H7 (cell line): ENCODE results near the gene SPATA2. TPM values are rescaled to one million over a fixed set of nuclear protein-coding genes. Genes with fewer than 3 reads are reported as not detected.
"Not testable (repeated sequence)": the region's sequence is repeated elsewhere in the genome, so short reads cannot be mapped to it uniquely, and the experiment has no call there.

Experiments
- DNase-seq: peaks from one replicate; pipeline ENCODE4 v3.0.0; 2012
- H3K27me3 ChIP-seq: 2 replicates; pipeline ENCODE4 v1.6.0; 2011; ENCODE audit warnings: mild to moderate bottlenecking, low read length; ENCODE audit not compliant: control insufficient read depth, insufficient read depth
- H3K36me3 ChIP-seq: replicated peaks from 2 replicates; pipeline ENCODE4 v1.5.1; 2011; ENCODE audit warnings: low read length; ENCODE audit not compliant: control insufficient read depth, insufficient read depth
- H3K4me3 ChIP-seq: 2 replicates; pipeline ENCODE4 v1.5.1; 2011; ENCODE audit warnings: low read depth, mild to moderate bottlenecking, control low read depth, low read length, moderate library complexity; ENCODE audit not compliant: insufficient read depth
- total RNA-seq: library from RNA; depleted of rRNA; stranded (reverse); fragments of >200 nt; shearing (Covaris generic); gene quantifications from 2 replicates; pipeline ENCODE4 v1.2.3, GENCODE V29; 2014; rRNA removed

Gene SPATA2, protein sequence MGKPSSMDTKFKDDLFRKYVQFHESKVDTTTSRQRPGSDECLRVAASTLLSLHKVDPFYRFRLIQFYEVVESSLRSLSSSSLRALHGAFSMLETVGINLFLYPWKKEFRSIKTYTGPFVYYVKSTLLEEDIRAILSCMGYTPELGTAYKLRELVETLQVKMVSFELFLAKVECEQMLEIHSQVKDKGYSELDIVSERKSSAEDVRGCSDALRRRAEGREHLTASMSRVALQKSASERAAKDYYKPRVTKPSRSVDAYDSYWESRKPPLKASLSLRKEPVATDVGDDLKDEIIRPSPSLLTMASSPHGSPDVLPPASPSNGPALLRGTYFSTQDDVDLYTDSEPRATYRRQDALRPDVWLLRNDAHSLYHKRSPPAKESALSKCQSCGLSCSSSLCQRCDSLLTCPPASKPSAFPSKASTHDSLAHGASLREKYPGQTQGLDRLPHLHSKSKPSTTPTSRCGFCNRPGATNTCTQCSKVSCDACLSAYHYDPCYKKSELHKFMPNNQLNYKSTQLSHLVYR
- total RNA-seq = 9.7 and 11.5 TPM in 2 replicates

DNA sequence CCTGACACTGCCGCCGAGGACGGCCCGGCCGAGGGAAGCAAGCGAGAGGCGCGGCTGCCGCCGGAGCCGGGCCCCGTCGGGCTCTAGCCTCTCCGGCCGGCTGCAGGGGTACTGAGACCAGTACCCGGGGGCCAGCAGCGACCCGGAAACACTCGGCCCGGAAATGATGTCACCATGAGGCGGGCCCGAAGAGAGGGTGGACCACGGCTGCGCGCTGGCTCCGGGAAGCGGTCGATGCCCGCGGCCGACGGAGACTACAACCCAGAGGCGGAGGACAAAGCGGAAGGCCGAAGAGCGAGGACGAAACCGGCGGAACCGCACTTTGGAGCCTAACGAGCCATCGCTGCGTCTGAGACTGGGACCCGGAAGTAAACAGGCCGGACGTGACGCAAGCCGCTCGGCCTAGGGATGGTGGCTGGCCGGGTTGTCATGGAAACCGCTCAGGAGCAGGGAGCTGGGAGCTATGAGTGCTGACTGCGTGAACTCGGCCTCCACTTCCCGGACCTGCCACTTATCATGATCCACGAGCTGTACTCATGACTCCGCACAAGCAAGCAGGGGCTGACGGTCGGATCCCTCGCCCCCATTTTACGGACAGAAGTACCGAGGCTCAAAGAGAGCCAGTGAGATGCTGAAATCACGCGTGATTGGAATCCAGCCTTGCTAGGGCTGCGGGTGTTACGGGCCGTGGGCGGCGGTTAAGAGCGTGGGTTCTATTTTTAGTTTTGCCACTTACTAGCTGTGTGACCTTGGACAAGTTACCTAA, at the start of gene SPATA2:
TSS of gene SPATA2 (minus strand) at position 150 of the 766 bp plus-strand sequence. CDS start 7,039 bp downstream, outside the sequence.
- Histone ChIP-seq H3K36me3 (no peaks in the 10 kb centered on the region), H3K4me3 (peak within 1 kb of the TSS; percentile 87), H3K27me3 (no peaks in the 10 kb centered on the region)
- peak; percentile 98 for DNase-seq

DNA sequence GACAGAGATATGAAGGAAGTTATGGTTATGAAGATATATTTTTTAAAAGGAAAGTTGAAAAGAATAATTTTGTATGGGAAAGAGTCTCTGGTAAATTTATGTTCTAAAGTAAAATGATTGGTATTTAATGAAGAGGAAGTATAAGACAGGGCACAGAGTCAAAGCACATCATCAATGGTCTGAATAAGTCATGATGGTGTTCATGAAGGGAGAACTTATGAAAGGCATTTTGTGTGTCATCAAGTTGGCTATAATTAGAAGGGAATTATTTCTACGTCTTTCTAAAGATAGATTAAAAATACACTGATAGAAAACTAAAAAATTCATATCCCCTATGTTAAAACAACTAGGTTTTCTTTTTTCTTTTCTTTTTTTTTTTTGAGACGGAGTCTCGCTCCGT, 46.1 kb upstream of the SPATA2 start:
- Histone ChIP-seq H3K36me3 (peaks cover 5% of the 10 kb centered on the region), H3K27me3 (no peaks in the 10 kb centered on the region), H3K4me3 (no peak overlapping the region)
- DNase-seq = no peak

DNA sequence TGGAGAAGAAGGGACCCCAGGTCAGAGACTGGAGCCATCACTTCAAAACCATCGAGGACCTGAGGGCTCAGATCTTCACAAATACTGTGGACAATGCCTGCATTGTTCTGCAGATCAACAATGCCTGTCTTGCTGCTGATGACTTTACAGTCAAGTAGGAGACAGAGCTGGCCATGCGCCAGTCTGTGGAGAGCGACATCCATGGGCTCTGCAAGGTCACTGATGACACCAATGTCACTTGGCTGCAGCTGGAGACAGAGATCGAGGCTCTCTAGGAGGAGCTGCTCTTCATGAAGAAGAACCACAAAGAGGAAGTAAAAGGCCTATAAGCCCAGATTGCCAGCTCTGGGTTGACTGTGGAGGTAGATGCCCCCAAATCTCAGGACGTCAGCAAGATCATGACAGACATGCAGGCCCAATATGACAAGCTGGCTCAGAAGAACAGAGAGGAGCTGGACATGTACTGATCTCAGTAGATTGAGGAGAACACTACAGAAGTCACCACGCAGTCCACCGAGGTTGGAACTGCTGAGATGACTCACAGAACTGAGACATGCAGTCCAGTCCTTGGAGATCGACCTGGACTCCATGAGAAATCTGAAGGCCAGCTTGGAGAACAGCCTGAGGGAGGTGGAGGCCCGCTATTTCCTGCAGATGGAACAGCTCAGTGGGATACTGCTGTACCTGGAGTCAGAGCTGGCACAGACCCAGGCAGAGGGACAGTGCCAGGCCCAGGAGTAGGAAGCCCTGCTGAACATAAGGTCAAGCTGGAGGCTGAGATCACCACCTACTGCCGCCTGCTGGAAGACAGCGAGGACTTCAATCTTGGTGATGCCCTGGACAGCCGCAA, 42.0 kb upstream of the SPATA2 start:
- not testable (repeated sequence) for DNase-seq, H3K27me3 ChIP-seq, H3K4me3 ChIP-seq
- peaks cover 26% of the 10 kb centered on the region for H3K36me3 ChIP-seq

DNA sequence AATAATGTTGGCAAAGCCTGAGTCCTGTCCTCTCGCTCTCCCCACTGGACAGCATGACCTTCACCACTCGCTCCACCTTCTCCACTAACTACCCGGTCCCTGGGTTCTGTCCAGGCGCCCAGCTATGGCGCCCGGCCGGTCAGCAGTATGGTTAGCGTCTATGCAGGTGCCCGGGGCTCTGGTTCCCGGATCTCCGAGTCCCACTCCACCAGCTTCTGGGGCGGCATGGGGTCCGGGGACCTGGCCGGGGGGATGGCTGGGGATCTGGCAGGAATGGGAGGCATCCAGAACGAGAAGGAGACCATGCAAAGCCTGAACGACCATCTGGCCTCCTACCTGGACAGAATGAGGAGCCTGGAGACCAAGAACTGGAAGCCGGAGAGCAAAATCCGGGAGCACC, 41.4 kb upstream of the SPATA2 start:
- H3K27me3 ChIP-seq = no peaks in the 10 kb centered on the region
- no peak overlapping the region for H3K4me3 ChIP-seq
- DNase-seq = no peak
- H3K36me3 ChIP-seq = peaks cover 32% of the 10 kb centered on the region

DNA sequence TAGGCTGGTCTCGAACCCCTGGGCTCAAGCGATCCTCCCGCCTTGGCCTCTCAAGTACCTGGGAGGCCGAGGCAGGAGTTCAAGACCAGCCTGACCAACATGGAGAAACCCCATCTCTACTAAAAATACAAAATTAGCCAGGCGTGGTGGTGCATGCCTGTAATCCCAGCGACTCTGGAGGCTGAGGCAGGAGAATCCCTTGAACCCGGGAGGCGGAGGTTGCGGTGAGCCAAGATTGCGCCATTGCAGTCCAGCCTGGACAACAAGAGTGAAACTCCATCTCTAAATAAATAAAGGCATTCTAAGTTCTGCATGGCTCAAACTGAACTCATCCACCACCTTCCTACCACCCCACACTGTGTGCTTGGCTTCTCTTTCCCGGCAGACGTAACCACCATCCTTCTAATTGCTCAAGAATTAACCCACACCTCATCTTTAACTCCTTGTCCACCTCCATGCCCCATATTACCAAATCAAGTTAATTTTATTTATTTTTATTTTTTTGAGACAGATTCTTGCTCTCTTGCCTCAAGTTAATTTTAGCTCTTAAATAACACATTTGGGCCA, 40.6 kb upstream of the SPATA2 start:
- not testable (repeated sequence) for H3K4me3 ChIP-seq, H3K27me3 ChIP-seq, DNase-seq
- H3K36me3 ChIP-seq = peaks cover 34% of the 10 kb centered on the region

DNA sequence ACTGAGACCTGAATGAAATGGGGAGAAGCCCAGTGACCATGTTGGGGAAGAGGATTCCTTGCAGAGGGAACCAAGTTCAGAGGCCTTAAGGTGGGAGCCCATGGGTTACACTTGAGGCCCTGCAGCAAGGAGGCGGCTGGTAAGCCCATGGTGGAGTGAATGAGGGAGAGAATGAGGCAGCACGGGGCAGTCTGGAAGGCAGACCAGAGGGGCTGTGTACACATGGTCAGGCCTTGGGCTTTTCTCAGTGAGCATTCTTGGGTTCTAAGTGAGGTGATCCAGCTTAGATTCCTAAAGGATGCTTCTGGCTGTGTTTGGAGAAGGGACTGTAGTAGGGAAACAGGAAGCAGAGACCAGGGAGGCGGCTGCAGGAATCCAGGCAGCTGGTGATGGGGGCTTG, 39.8 kb upstream of the SPATA2 start:
- no peak for DNase-seq
- Histone ChIP-seq H3K27me3 (no peaks in the 10 kb centered on the region), H3K36me3 (peaks cover 39% of the 10 kb centered on the region), H3K4me3 (no peak overlapping the region)

DNA sequence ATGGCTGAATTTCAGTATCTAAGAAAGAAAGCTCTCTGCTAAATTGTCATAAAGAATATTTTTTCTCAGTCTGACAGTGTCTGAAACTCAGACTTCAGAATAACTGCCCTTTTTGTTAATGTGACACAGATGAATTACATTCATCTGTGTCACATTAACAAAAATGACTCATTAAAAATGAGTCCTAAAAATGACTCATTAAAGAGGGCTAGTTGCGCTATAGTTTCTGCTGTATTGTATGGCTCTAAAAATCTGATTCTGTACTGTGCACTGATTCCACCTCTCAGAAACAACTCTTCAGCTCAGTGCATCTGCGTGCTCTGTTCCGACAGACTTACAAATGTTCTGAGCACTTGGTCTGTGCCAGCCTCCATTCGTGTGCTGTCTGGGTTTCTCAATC, 35.8 kb upstream of the SPATA2 start:
- no peak overlapping the region for H3K4me3 ChIP-seq
- peaks cover 50% of the 10 kb centered on the region for H3K36me3 ChIP-seq
- no peak for DNase-seq
- H3K27me3 ChIP-seq = no peaks in the 10 kb centered on the region

DNA sequence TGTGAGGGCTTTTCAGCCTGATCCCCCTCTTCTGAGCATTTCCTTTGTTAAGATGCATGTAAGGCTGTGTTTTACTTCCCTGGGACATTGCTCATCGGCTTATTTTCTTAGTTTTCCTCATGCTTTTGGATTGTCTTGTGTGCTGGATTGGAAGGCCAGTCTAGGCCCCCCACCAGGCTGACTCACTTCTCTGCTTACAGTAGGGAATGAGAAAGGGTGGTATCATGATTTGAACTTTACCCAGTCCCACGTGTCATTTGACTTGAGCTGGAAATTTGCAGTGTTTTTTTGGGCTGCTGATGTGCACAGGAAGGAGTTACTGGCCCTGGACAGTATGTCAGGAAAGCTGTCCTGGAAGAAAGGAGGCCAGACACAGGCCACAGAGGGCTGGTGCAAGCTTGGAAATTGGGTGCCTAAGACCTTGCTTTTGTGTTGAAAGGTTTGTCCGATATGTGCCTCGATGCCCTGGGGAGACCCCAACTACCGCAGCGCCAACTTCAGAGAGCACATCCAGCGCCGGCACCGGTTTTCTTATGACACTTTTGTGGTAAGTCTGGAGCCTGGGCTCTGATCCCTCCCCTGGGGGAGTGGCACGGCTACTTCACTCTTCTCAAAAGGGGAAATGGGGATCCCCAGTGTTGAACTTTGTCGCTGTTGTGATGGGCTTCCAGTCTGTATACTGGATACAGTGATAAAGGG, 33.6 kb upstream of the SPATA2 start:
- Histone ChIP-seq H3K36me3 (peaks cover 51% of the 10 kb centered on the region), H3K4me3 (no peak overlapping the region), H3K27me3 (no peaks in the 10 kb centered on the region)
- DNase-seq = no peak

DNA sequence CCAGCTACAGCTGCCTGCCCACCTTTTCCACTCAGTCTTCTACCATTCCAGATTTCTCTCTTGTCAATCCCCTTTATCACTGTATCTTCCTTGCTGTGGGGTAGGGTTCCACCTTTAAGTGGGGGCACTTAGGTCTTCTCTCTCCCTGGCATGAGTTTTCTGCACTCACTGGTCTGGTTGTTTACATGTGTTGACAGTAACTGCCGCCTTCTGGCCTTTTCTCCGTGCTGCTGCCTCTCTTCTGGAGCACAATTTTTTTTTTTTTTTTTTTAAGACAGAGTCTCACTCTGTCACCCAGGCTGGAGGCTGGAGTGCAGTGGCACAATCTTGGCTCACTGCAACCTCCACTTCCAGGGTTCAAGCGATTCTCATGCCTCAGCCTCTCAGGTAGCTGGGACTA, 32.8 kb upstream of the SPATA2 start:
- peaks cover 48% of the 10 kb centered on the region for H3K36me3 ChIP-seq
- H3K27me3 ChIP-seq = no peaks in the 10 kb centered on the region
- no peak for DNase-seq

DNA sequence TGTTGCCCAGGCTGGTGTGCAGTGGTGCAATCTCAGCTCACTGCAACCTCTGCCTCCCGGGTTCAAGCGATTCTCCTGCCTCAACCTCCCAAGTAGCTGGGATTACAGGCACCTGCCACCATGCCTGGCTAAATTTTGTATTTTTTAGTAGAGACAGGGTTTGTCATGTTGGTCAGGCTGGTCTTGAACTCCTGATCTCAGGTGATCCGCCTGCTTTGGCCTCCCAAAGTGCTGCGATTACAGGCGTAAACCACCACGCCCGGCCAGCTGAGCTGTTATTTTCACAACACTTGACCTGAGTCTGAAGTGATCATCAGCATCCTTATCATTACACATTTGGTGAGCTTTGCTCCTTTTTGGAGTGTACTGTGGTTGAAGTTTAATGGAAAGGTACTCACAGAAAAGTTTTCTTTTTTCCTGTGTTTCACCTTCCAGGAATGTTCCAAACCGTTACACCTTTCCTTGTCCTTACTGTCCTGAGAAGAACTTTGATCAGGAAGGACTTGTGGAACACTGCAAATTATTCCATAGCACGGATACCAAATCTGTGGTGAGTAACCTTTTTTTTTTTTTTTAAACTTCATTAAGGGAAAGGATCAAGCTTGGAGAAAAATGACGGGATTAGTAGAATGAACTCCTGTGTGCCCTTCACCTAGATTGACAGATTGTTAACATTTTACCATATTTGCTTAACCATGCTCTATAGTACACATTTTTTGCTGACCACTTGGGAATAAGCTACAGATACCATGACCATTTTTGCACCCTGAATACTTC, 30.6 kb upstream of the SPATA2 start:
- Histone ChIP-seq H3K4me3 (no peak overlapping the region), H3K36me3 (peaks cover 41% of the 10 kb centered on the region), H3K27me3 (no peaks in the 10 kb centered on the region)
- DNase-seq = no peak

More for the DNA sequence above, 32.8 kb upstream of the SPATA2 start:
- H3K4me3 ChIP-seq = no peak overlapping the region

DNA sequence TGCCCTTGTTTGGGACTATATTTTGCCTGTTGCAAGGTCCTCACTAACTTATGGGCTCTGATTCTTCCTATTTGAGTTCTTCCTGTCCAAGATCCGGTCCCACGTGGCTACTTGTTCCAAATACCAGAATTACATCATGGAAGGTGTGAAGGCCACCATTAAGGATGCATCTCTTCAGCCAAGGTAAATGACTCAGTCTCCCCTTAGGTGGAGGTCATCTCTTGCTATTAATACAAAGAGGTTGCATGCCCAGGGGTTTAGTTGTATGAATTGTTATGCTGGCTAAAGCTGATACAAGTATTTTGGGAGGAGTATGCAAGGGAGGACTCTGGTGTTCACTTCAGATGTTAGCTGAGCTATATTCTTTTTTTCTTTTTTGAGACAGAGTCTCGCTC, 30.0 kb upstream of the SPATA2 start:
- H3K27me3 ChIP-seq = no peaks in the 10 kb centered on the region
- peaks cover 38% of the 10 kb centered on the region for H3K36me3 ChIP-seq

DNA sequence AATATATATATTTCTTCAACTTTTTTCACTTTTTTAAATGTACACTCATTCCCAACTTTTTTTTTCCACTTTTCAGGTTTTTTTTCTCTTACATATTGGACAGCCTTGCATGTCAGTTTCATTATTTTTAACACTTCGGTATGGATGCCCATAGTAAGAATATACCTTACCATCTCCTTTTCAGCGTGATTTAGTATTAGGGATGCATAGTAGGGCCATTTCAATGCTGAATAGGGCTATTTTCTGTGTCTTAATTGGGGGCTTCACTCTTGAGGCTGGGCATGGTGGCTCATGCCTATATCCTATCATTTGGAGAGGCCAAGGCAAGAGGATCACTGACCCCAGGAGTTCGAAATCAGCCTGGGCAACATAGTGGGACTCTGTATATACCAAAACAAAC, 27.6 kb upstream of the SPATA2 start:
- no peak for DNase-seq
- H3K4me3 ChIP-seq = no peak overlapping the region
- H3K36me3 ChIP-seq = peaks cover 34% of the 10 kb centered on the region
- H3K27me3 ChIP-seq = no peaks in the 10 kb centered on the region

More for the DNA sequence above, 30.0 kb upstream of the SPATA2 start:
- H3K4me3 ChIP-seq = no peak overlapping the region
- DNase-seq = no peak

DNA sequence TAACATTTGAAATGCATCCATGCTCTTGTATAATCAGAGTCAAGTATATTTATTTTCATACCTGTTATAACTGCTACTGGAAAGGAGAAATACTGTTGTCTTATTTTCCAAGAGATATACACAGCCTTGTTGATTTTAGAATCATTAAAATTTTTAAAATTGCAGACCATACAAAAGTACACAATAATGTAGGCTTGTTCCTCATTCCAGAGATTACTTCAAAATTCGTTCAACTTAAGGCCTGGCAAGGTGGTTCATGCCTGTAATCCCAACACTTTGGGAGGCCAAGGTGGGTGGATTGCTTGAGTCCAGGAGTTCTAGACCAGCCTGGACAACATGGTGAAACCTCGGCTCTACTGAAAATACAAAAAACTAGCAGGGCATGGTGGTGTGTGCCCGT, 27.0 kb upstream of the SPATA2 start:
- H3K36me3 ChIP-seq = peaks cover 34% of the 10 kb centered on the region
- H3K27me3 ChIP-seq = no peaks in the 10 kb centered on the region
- H3K4me3 ChIP-seq = no peak overlapping the region
- no peak for DNase-seq
